Measurements from ENCODE around the gene LEAP2.
A peak's percentile ranks its signal among the peaks of the same experiment; 100 is the strongest.
"Not testable (repeated sequence)": the region's sequence is repeated elsewhere in the genome, so short reads cannot be mapped to it uniquely, and the experiment has no call there.

Gene LEAP2

DNA sequence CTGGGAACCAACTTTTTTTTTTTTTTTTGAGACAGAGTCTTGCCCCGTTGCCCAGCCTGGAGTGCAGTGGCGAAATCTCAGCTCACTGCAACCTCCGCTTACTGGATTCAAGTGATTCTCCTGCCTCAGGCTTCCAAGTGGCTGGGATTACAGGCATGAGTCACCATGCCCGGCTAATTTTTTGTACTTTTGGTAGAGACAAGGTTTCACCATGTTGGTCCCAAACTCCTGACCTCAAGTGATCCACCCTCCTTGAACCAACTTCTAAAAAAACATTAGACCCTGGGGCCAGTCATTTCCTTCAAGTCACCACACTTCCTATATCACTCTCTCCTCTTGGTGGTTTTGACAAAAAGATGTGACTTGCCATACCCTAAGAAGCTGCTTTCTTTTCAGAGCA is 32.2 kb upstream of the LEAP2 start:
- no peak for DNase-seq

DNA sequence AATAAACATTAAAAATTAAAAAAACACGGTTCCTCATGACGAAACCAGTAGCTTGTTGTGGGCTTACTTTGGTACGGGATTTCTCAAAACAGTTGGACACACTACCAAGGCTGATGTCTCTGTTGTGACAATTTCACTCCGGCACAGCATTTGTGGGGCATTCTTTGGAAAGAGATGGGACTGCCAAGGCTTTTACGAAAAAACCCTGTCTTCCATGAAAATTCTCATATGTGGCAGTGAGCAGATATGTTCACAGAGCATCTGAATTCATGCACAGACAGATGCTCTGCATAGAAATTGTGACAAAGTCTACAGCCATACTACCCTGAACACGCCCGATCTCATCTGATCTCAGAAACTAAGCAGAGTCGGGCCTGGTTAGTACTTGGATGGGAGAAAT is 25.2 kb upstream of the LEAP2 start:
- no peak for DNase-seq

DNA sequence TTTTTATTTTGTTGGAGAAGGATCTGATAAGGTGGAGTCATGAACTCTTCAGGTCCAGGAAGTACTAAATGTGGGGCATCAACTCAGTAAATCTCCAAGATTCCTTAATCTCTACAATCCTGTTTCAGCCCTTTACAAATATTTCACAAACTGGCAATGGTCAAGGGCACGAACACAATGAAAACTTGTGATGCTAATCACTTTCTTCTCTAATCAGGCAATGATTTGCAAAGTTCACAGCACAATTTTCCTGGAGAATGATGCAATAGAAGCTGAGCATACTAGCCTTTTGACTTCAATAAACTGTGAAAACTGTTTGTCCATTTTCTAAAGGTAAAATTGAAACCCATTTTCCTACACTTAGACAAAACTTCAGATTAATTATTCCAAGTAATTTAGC is 24.1 kb upstream of the LEAP2 start:
- DNase-seq, result no peak

DNA sequence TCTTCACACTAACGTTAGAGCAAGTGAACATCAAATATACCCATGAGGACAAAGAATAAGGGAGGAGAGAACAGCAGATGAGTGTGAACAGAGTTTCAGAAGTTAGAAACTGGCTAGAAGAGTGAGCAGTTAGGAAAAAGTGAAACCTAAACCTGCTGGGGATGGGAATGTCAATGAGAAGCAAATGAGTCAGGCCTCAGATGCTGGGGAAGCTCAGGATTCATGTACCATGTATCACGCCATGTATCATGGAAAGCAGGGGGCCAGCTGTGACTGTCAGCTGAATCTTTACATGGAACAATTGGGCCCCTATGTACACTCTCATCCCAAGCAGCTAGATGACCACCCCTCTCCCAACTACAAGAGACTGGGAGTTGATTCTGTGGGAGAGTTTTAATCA is 23.4 kb upstream of the LEAP2 start:
- no peak for DNase-seq

DNA sequence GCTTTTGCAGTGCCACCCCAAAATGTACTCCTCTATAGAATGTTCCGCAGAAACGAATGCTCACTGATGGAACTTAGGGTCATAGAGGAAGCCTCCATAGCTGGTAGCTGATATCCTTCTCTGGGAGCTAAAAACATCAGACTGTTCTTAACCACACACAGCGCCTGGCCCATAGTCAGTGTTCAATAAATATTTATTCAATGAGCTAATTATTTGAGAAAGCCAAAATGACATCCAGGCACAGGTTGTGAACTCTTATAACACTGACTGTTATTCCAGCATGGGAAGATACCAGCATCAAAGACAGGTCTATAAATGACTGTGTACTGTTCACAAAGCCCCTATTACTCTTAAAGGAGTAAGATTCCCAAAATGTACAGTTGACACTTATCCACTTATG is 20.1 kb upstream of the LEAP2 start:
- no peak for DNase-seq

DNA sequence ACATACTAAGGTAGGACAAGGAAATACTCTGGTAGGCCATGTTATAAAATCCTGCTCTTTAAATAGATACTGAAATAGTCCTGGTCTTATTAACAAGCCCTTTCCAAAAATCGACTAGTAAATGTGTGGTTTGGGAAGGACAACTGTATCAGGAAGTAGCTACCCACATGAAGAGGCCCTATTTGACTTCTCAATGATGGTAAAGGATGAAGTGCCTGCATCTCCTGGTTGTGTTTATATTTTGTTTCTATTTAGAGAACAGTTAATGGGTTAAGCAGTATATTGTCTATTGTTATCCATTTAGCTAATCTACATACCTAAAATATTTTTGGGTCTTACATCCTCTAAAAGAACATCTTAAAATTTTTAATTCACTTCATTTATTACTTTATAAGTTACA is 19.7 kb upstream of the LEAP2 start:
- DNase-seq, result no peak

DNA sequence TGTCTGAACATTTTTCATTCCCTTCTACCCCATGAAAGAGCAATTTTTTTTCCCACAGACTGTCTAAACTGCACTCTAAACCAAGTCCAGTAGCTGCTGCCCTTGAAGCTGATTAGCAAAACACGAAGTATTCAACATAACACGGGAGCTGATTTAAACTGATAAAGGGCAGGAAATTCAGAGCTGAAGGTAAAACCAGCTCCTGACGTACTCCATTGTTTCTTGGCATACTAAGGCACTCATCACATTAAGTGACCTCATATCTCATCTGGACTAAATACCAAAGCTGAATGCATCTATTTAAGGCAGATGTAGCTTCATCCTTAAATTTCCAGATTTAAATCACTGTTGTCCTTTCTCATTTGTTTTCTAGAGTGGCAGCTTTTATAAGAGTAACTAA is 19.2 kb upstream of the LEAP2 start:
- DNase-seq, result no peak

DNA sequence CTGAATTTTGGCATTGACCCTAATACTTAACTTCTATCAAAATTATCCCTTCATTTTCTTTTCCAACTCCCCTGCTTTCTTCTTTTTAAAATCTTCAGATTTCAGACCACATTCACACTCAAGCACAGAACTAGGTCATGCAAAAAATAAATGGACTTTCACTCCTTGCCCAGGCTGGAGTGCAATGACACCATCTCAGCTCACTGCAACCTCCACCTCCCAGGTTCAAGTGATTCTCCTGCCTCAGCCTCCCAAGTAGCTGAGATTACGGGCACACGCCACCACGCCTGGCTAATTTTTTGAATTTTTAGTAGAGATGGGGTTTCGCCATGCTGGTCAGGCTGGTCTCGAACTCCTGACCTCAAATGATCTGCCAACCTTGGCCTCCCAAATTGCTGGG is 18.5 kb upstream of the LEAP2 start:
- not testable (repeated sequence) for DNase-seq

DNA sequence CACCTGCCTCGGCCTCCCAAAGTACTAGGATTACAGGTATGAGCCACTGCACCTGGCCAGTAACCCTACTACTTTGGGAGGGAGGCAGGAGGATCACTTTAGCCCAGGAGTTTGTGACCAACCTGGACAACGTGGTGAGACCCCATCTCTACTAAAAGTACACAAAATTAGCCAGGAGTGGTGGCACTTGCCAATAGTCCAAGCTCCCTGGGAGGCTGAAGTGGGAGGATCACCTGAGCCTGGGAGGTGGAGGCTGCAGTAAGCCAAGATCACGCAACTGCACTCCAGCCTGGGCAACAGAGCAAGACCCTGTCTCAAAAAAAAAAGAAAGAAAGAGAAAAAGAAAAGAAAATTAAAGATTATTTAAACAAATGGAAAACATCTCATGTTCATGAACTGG is 17.5 kb upstream of the LEAP2 start:
- DNase-seq, result no peak

DNA sequence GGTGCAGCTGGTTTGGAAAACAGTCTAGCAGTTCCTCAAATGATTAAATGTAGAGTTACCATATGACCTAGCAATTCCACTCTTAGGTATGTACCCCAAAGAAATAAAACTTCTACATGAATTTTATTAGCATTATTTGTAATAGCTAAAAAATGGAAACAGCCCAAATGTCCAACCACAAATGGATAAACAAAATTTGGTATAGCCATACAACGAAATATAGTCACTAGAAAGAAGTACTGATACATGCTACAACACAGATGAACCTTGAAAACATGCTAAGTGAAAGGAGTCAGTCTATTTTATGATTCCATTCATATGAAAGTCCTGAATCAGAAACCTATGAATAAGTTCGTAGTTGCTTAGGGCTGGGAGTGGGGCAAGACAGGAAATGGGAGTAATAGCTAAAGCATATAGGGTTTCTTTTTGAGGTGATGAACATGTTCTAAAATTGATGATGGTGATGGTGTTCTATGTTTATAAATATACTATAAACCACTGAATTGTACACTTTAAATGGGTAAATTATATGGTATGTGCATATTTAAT is 13.5 kb upstream of the LEAP2 start:
- no peak for DNase-seq

DNA sequence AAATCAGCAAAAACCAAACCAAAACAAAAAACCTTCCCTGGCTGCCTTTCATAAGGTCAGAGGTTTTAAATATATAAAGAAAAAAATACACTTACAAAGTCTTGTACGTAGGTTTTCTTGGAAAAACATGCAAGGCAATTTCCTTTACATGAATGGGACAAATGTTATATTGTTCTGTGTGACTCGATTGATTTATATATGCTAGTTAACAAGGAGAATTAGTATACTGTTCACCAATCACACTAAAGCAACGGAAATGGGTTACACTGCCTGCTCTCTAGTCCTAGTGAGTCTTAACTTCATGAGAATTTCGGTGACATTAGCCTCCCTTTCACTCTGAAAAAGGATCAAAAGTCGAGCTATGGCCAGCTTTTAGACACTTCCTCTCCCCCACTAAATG is 12.7 kb upstream of the LEAP2 start:
- no peak for DNase-seq

DNA sequence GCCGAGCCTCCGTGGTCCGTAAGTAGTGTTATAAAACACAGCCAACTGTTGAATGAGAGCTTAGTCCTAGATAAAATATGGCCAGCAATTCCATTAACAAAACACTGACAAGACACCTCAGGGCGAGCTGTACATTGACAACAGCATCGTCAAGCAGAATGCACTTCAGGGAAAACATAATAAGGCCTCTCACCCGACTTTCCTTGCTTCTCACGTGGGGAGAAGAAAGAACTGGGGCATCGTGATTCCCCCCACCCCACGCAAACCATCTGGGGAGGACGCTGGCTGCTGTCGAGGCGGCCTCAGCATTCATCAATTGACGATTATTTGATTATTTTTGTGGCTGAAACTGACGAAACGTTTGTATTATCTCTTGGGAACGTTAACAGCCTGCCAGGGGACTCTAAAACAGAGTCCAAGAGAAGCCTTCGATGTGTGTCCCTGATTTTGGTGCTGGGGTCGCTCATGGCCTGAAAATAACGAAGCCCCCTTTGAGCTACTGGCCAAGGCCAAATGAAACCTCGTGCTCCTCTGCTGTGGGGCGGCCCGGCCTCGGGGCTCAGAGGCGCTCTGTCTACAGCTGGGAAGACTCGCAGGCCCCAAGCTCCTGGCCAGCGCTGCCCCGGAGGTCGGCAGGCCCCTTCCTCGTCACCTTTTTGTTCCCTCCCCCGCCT is 7.7 kb upstream of the LEAP2 start:
- DNase-seq, result no peak

DNA sequence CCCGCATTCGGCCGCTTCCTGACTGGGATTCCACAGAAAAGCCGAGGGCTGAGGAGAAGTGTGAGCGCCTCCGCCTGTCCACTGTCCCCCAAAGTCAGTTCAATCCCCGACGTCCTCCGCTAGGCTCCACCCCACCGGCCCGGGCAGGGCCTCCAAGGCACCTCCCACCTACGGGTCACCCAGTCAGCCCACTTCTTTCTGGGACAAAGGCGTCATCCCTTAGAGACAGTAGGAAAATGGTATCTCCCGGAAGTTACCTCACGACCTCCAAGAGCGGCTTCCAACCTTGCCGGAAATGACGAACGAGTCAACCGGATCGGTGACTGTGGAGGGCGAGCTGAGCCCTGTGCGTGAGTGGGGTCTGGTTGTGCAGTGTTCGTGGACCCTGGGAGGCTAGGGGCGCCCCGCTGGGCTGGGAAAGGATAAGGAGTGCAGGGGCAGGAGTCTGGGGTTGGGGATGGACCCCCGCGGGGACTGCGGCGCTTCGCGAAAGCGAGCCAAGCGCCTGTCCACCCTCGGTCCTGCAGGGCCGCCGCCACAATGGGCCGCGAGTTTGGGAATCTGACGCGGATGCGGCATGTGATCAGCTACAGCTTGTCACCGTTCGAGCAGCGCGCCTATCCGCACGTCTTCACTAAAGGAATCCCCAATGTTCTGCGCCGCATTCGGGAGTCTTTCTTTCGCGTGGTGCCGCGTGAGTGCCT is 7.0 kb upstream of the LEAP2 start, which contains the start of the genes GDF9 and UQCRQ:
GDF9 (minus strand) TSS at position 128 of the 704 bp plus-strand sequence. CDS start 1,936 bp downstream, outside the sequence.
UQCRQ (plus strand) TSS at position 301 of the 704 bp plus-strand sequence; CDS start at position 541, 240 bp downstream.
- peak; percentile 97 for DNase-seq

DNA sequence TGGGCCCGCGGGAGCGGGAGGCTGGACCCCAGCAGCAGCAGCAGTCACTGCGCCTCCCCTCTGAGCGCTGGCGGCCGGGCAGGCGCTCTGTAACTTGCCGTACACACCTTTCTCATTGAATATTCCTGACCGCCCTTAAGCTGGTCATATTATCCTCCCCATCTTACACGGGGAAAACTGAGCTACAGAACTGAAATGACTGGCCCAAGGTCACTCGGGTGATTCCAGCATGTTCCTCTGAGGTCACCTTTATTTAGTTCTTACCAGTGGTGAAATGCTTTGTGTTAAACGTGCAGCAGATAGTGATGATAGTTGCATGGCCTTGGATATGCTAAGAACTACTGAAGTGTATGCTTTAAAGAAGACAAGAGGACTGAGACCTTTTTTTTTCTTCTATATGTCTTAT is 6.4 kb upstream of the LEAP2 start:
- no peak for DNase-seq

DNA sequence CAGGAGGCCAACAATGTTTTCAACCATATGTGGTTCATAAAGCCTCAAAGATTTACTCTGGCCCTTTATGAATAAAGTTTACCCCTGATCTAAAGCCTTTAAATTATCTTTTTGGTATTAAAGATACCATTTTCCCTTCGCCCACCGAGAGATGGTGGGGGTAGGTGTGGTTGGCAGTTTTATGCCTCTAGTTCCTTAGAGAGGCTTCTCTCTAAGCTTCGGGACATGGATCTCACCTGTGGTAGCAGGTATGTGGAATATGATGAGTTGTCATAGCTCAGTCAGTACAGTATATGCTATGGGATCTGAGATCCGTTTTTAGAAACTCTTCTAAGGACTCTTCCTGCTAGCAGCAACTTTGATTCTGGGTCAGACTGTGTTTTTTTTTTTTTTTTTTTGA is 4.7 kb upstream of the LEAP2 start:
- DNase-seq, result no peak

DNA sequence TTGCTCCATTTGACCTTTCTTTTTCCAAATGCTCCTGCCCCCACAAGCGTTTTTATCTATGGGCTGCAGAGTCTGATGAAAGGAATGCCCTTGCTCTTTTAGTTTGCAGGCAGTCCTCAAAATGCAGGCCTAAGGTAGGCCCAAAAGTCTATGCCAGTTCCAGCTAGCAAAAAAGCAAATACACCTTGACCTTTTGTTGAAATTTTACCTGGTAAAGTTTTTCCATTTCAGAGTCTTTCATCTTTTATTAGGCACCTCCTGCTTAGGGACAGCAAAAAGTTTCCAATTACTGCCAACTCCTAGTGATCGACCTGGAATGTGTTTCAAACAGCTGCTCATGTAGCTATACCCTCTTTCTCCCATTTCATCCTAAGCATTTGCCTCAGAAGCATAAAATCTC is 2.7 kb upstream of the LEAP2 start:
- peak; percentile 4 for DNase-seq

DNA sequence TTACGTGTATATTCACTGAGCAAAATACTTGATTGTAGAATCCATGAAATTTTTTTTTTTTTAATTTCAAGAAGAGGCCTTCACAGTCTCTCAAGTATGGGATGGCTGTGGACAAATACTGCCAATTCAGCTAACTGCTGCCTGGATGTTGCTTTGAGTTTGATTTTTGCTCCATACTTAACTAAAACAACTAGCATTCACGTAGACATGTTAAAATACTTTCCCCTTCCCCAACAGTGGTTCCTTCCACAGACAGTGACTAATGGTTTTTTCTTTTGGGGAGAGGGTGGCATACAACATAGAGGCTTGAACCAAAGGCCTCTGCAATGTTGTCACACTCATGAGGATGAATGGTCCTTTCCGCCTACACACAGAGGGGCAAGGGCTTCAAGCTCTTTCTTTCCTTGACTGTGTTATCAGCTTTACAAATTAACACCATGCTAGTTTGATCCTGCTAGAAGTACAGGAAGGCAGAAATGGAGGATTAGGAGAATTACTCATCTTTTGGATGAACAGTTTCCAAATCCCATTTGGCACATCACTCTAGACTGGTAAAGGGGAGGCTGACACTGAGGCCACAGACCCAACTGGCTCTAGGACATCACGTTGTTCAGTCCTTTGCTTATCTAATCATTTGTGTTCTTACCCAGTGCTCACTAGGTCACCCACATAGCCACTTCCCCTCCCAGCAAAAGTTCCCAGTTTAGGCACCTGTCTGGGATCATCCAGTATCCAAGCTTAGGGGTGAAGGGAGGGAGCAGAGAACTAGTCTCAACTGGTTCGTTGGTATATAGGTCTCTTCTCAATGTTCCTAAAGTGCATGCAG is 1.8 kb upstream of the LEAP2 start:
- DNase-seq, result no peak

DNA sequence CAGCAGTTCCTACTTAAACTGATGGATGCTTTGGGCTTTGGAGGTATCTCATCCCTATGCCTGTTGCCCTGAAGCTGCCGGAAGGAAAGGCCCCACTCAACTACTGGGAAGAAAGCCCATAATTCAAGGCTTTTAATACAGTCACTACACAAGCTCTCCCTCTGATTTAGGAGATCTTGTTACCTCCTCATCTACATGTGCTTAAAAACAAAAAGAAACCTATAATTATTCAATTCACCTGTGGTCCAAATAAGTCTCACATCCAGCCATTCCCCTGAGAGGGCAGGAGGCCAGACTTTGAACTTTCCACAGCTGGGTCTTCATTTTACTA is 715 bp upstream of the LEAP2 start:
- DNase-seq, result no peak

DNA sequence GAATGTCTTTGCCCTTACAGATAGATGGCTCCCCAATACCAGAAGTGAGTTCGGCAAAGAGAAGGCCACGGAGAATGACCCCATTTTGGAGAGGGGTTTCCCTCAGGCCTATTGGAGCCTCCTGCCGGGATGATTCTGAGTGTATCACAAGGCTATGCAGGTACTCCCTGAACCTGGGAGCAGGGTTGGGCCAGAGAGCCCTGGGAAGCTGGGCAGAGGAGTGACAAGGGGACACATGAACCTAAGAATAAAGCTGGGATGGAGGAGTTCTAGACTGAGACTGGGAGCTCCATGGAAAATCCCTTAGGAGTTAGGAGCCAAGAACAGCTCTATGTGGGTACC is 433 bp downstream of the LEAP2 start:
- no peak for DNase-seq

DNA sequence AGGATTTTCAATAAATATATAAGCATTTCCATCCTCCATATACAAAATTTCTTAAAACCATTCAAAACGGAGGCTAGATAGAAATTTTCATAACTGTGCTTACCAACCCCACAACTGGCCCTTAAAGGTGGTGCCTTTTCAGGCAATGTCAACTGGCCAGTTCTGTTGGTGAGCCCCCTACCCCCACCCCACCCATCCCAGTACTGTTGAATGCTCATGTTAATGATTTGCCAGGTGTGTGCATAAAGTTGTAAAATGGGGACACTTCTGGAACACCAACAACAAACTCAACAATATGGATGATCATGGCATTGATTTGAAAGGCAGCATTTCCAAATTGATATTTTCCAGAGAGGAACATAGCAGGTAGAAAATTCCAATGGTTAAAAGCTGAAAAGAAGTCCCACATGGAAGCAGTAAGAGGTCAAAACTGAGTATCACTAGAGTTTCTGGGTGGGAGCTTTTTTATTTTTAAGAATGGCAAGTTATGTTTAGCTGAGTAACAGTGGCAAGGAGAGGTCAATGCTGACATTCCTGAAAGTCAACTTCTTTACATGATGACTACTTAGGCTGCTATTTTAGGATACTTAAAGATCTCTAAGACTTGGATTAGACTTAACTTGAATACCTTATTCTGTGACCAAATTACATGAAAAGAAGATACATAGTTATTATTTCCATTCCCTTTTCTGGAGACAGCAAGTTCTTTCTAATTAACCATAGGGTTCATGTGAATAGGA is 2.7 kb downstream of the LEAP2 start:
- no peak for DNase-seq

DNA sequence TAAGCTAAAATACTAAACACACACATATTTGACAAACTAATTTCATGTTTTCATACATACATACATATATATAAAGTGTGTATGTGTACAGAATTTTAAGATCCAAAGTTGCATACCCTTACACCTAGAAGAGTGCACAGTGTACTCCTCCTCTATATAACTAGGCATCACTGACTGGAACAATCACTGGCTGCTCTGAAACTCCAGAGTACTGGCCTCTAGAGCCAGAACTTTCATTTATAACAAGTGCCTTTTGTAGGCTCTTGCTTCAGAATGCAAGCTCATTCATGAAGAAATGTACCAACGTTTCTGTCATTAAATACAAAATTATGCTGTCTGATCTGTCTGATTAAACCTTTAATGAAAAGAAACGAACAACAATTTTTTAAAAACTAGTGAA is 4.0 kb downstream of the LEAP2 start:
- DNase-seq, result no peak

DNA sequence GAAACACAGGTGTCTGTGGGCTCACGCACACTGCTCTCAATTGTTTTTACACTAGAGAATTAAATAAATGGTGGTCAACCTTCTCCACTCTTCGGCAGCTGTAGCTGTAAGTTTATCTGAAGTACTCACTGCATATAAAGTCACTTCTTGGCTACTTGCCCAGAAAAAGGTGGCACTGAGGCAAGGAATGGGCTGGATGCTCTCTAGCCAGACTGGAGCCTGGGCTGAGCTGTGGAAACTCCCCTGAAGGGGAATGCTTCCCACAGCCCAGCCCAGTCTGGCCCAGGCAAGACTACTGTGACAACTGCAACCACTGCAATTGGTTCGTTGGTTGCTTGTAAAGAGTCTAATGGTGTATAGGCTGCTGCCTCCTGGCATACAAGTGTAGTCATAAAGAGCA is 4.5 kb downstream of the LEAP2 start:
- DNase-seq, result peak; percentile 34

DNA sequence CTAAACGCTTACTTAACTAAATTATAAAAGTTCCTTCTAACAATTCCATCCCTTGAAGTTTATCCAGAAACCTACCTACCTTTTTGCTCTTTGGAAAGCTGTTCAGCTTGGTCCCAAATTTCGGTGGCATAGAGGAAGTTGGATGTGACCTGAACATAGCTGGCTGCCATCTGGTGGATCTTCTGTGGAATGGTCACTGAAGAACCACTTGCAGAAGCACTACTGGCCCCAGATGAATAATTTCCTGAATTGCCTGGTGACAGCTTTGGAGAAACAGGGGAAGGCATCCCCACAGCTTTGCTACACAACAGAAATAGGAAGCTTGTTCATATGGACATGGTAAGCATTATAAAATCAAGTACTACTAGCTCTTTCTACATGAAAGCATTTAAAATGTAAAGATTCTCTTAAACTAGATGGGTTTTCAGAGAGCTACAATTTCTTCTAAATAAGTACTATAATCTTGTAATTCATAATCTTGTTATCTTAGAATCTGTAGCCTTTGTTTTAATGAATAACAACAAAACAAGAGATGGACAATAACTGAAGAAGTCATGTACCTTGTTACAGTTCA is 9.9 kb downstream of the LEAP2 start:
- peak; percentile 56 for DNase-seq
